Panc1 (cell line): Measurements from ENCODE around the gene KAT2A.

ENCODE experiments used
- POLR2AphosphoS5 ChIP-seq: IDR thresholded peaks from 2 replicates; pipeline ENCODE4 v1.6.1; 2012; ENCODE audit warnings: mild to moderate bottlenecking, low read depth, low read length, moderate library complexity
- SIN3A ChIP-seq: IDR thresholded peaks from 2 replicates; pipeline ENCODE4 v1.6.1; 2012; ENCODE audit warnings: low read depth, mild to moderate bottlenecking, low read length, moderate library complexity, borderline replicate concordance; ENCODE audit not compliant: insufficient read depth
- TF ChIP-seq, protein P1 (sequence below): fragments of 450-650 bp; IDR thresholded peaks from 2 replicates; pipeline ENCODE4 v1.5.1; 2017; ENCODE audit warnings: mild to moderate bottlenecking

GRCh38 chr17:42153919-42154742 lies 33.0 kb upstream of the KAT2A start:
- TF ChIP-seq, protein P1, sequence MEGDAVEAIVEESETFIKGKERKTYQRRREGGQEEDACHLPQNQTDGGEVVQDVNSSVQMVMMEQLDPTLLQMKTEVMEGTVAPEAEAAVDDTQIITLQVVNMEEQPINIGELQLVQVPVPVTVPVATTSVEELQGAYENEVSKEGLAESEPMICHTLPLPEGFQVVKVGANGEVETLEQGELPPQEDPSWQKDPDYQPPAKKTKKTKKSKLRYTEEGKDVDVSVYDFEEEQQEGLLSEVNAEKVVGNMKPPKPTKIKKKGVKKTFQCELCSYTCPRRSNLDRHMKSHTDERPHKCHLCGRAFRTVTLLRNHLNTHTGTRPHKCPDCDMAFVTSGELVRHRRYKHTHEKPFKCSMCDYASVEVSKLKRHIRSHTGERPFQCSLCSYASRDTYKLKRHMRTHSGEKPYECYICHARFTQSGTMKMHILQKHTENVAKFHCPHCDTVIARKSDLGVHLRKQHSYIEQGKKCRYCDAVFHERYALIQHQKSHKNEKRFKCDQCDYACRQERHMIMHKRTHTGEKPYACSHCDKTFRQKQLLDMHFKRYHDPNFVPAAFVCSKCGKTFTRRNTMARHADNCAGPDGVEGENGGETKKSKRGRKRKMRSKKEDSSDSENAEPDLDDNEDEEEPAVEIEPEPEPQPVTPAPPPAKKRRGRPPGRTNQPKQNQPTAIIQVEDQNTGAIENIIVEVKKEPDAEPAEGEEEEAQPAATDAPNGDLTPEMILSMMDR, result no peak
- TF ChIP-seq POLR2AphosphoS5, result no peak
- no peak for TF ChIP-seq SIN3A
